Activated naive CD4-positive, alpha-beta T cell treated with Interleukin-2 at 50 U/mL for 16 hours (primary cell): ENCODE data around the gene SLC38A10.

Experiments used
- DNase-seq: peaks from one replicate; pipeline ENCODE4 v3.0.0-alpha.2; 2020

SLC38A10 gene

DNA sequence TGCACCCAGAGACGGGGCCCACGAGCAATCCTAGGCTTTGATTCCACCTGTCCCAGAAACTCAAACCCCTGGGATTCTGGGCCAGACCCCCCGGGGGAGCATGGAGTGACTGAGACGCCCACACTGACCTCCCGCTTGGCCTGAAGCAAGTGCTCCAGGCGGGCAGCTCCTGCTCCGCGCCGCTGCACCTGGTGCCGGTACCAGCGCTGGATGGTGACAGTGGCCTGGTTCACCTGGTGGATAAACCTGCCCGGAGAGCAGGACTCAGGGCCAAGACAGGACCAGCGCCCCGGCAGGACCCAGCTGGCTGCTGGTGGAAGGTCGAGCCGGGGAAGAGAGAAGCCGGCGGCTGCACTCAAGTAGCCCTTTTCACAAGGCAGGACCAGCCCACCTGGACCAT lies 94.9 kb downstream of the SLC38A10 start:
- no peak for DNase-seq

DNA sequence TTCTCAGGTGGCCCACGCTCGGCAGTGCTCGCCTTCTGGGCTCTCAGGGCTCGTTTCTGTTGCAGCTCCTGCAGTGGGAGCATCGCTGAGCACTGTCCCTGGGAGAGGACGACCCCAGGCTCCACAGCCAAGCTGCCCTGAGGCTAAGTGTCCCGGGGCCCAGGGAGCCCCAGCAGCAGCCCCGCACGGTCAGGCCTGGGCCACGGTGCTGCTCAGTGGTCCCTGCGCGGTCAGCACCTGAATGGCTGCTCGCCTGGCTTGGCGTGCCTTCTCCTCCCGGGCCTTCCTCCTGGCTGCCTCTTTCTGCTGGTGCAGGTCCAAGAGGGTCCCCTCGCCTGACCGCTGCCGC lies 95.7 kb downstream of the SLC38A10 start:
- no peak for DNase-seq

DNA sequence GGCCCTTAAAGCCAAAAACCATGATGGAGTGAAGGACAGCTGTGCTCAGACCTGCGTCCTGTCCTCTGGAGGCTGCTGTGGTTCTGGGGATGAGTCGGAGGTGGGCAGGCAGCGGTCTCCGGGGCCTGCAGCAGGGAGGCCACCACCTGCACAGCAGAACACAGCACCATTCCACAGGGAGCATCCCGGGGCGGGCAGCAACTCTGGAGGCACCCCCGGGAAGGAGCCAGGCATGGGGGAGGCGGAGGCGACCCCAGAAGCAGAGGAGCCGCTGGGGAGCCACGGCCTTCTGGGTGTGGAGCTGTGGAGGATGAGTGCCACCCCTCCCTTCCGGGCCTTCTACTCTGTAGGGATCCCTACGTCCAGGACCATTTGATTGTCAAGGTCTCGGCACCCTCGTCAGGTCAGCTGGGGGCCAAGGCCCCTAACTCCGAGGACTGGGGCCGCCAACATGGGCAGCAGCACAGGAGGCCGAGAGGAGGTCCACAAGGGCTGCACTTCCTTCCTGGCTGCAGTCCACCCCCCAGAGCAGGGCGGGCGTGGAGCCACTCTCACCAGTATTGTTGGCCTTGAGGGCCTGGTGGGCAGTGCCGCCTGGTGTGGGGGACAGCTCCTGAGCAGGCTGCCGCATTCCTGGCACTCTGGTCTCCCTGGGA lies 96.2 kb downstream of the SLC38A10 start:
- DNase-seq, result no peak

DNA sequence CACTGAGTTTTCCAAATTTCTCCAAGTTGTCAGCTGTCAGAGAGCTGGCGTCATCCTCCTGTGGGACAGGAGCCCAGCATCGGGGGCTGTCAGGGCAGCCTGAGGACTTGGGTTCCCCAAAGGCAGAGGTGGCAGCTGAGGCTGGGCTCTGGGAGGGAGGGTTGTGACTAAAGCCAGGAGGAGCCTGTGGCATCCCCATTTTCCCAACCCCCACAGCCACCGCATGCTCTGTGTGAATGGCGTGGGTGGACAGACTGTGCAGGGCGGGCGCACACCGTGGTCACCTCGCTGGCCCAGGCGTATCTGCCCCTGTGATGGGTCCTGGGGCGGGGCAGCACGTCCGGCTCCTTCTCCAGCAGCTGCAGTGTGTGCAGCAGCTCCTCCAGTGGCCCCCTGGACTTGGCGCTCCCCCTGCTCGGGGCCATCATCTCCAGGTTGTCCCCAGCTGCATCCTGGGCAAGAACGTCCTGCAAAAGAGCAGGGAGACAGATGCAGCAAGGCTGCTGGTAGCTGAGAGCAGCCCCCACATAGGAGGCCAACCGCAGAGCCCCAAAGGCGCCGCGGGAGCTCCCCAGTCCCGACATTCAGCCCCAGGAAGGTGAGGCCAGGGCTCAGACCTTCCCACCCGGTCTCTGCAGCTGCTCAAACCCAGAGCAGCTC lies 97.1 kb downstream of the SLC38A10 start:
- DNase-seq, result no peak

DNA sequence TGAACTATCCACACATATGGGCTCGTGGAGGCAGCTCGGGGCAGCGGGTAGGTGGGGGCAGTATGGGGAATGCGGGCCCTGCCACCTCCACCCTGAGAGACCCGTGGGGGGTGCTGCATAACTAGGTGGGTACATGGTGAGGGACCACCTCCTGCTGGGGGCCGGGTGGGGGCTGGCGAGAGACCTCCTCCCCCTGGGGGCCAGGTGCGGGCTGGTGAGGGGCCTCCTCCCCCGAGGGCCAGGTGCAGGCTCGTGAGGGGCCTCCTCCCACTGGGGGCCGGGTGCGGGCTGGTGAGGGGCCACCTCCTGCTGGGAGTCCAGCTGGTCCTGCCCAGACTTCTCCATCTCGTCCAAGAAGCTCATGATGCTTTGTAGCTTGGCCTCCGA lies 97.7 kb downstream of the SLC38A10 start:
- DNase-seq, result no peak

DNA sequence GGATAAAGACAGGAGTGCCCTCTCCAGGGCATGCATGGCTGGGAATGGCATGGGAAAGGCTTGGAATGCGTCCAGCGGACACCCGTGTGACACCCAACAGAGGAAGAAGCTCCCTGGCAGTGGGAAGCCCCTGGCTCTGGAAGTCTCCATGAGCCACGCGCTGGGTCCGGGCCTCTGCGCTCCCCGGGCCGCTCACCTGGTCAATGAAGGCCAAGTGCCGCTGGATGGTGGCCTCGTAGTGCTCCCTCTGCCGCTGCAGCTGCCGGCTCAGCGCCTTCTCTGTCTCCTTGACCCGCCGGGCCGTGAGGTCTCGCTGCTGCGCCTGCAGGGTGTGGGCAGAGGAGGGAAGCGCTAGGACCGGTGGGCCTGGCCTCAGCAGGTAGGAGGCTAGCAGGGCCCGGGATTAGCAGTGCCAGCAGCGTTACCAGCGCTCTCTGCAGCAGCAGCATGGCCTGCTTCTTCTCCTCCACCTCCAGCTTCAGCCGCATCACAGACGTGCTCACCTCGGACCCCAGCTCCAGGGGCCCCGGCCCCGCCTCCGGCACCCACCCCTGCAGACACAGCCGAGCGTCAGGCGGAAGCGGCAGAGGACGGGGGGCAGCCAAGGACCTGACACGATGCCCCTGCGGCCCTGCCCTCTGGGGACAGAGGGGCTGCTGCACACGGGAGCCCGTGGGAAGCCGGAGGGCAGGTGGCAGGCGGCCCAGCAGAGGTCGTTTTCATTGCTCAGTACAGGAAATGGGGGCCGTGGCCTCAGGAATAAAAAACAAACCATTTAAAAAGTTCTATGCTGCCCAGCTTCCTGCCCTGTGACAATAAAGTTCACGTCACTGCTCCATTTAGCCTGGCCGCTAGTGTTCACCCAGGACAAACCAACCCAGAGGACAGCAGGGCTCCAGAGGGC lies 98.3 kb downstream of the SLC38A10 start:
- no peak for DNase-seq

DNA sequence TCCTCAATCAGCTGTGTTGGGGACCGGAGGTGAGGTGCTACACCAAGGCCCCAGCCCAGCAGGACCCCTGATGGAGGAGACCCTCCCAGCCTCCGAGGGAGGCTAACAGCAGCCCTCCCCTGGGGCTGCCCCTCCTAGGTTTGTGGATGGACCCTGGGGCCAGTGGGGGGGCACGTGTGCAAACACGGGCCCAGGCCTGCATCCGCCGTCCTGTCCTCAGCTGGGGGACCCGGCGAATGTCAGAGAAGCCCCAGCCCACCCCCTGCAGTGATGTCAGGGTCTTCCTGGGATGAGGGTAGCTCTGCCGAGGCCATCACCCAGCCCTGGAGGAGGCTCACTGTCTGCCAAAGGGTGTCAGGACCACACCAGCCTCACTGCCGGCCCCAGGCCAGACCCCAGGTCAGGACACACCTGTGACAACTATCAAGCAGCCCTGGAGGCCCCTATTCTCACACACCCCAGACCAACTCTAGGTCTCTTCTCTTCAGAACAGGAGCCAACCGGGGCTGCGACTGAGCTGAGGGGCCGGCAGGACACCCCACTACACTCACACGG lies 99.1 kb downstream of the SLC38A10 start:
- no peak for DNase-seq
